ENCODE measurements around the gene ZNHIT2.

- TF ChIP-seq, protein P1, sequence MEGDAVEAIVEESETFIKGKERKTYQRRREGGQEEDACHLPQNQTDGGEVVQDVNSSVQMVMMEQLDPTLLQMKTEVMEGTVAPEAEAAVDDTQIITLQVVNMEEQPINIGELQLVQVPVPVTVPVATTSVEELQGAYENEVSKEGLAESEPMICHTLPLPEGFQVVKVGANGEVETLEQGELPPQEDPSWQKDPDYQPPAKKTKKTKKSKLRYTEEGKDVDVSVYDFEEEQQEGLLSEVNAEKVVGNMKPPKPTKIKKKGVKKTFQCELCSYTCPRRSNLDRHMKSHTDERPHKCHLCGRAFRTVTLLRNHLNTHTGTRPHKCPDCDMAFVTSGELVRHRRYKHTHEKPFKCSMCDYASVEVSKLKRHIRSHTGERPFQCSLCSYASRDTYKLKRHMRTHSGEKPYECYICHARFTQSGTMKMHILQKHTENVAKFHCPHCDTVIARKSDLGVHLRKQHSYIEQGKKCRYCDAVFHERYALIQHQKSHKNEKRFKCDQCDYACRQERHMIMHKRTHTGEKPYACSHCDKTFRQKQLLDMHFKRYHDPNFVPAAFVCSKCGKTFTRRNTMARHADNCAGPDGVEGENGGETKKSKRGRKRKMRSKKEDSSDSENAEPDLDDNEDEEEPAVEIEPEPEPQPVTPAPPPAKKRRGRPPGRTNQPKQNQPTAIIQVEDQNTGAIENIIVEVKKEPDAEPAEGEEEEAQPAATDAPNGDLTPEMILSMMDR (IDR thresholded peaks at IDR 0.05): no peak
- TF ChIP-seq POLR2A (IDR thresholded peaks at IDR 0.05): no peak
These were observed 48.3 kb downstream of the ZNHIT2 start for GRCh38 chr11:65069217-65069616.
